ELF-1 (cell line): ENCODE measurements around the gene TPGS2.
A peak's percentile ranks its signal among the peaks of the same experiment; 100 is the strongest.
"Not testable (repeated sequence)": the region's sequence is repeated elsewhere in the genome, so short reads cannot be mapped to it uniquely, and the experiment has no call there.

Experiments used
- DNase-seq: peaks from one replicate; pipeline ENCODE4 v3.0.0-alpha.2; 2016; ENCODE audit warnings: low read depth, low spot score

TPGS2 gene

DNA sequence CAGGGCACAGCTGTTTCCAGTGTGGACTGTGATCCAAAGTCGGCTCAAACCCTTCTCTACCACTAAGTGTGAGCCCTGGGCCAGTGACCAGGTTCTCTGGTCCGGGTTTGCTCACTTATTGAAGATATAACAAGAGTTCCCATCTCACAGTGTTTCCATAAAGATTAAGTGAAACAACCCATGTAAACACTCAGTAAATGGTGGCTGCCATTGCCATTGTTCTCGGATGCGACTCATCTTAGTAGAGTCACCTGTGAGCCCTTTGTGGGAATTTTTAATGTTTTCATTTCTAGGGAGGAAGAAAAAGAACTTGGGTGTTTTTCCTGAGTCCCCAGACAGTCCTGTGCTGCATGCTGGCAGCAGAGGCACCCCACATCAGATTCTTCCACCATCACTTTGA is 53.4 kb downstream of the TPGS2 start:
- DNase-seq = no peak

DNA sequence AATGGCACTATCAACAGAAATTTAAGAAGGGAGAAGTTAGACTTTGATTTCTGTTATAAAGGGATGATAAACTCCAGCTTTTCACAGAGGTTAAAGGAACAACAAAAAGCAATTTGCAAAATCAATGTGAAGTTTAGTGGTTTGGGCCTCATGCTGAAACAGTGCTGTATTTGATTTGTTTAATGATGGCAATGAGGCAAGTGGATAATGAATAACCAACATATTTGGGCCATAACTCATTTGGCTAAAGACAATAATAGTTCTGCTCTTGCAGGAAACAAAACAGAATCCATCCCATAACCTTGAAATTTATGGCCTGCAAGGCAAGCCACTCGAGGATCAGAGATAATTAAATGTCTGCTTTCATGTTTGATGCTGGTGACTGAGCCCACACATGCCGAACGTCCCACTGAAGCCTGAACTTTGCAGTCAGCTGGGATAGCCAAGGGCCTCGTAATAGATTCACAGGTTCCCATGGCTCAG is 56.5 kb downstream of the TPGS2 start:
- DNase-seq = no peak

DNA sequence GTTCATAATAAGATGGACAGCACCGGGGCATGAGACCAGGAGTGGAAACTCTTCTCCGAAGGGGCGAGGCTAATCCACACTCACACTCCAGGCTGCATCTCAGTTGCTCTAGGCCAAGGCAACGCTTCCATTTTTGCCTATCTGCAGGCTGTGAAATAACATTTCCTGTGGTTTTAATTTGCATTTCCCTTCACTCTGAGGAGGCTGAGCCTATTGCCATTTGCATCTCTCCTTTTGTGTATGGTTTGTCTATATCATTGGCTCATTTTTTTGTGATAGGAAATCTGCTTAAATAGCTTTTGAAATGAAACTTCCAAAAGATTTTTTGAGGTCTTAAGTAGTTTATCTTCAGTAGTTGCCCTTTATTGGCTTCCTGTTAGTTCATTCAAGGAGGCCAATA is 57.6 kb downstream of the TPGS2 start:
- no peak for DNase-seq

DNA sequence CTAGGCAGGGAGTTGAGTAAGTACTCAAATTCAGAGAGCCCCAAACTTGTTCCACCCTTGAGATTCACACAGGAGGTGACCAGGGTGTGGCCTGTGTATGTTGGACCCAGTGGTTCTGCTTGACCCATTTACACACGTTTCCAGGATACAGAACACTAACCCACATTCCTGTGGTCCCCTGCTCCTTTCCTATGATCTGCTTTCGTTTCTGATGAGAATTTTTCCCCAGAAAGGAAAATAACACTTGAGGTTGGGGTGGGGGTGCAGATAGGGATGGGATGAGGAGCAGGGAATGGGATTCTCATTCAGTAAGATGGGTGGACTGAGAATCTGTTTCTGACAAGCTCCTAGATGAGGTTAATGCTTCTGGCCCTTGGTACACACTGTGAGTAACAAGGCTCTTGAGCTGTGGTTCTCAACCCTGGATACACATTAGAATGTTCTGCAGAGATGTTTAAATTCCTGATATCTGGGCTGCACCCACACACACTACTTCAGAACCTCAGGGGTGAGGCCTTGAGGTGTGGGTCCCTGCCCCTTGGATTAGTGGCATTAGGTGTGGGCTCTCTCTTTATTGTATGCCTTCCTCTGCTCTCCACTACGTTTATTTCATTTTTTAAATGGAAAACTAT is 58.4 kb downstream of the TPGS2 start:
- no peak for DNase-seq

GRCh38 chr18:36769611-36770314 is 59.0 kb downstream of the TPGS2 start:
- peak; percentile 53 for DNase-seq

- no peak for DNase-seq
These were observed 59.6 kb downstream of the TPGS2 start for GRCh38 chr18:36769172-36769571.

- no peak for DNase-seq
These were observed 62.0 kb downstream of the TPGS2 start for GRCh38 chr18:36766836-36767235.

GRCh38 chr18:36762965-36763364 is 65.8 kb downstream of the TPGS2 start:
- DNase-seq = not testable (repeated sequence)

DNA sequence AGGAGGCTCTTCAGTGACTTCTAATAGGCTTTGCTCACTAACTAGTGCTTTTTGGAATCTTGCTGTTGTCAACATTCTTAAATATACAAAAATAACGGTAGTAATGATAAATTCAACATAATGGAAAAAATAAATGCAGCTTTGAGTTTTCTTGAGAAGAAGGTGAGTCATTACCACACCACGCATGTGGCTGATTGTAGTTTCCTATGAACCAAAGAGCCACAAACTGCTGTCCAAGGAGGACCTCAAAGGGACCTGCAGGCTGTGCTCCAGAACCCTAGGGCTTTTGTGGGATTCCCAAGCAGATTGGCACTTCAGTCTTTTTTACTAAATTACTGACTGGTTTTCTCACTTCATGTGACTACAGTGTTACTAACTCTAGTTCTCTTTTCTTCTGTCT is 66.7 kb downstream of the TPGS2 start:
- DNase-seq = no peak

- DNase-seq = peak; percentile 39
These were observed 67.6 kb downstream of the TPGS2 start for GRCh38 chr18:36761186-36761698.

DNA sequence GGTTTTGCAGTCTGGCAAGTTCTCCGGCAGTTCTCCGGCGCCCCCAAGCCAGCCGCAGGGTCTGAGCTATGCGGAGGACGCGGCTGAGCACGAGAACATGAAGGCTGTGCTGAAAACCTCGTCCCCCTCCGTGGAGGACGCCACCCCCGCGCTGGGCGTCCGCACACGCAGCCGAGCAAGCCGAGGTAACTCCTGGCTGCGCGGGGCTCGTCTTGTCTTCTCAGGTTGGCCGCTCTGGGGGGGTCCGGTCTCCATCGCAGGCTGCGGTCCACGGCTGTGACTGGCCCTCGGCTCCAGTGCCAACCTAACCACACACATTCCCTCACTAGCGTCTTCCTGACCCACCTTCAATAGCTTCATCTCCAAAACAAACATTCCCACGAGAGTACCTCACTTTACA is 68.2 kb downstream of the TPGS2 start:
- no peak for DNase-seq

DNA sequence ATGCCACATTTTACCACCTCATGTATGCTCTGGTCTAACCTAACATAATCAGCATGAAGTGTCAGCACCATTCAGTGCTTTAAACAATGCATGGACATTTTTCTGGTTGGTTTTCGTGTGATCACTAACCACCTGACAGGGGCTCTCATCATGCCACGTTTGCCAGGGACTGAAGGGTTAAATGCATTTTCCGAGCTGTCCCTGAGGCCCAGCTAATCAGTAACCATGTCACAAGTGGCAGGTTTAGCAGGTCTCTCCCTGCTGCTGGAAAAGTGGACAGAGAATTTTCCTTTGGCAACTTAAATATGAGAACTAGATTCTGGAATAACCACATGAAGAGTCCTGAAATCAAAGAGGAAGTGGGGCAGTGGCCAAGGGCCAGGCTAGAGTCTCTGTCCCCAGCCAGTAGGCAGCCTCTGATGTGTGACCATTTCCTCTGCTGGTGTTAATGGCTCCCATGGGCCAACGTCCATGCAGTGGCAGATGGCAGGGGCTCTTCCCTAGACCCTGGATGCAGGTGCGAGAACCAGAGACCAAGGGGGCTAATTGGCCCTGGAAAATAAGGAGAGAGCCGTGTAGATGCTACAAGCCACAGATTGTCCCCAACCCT is 69.5 kb downstream of the TPGS2 start:
- no peak for DNase-seq

DNA sequence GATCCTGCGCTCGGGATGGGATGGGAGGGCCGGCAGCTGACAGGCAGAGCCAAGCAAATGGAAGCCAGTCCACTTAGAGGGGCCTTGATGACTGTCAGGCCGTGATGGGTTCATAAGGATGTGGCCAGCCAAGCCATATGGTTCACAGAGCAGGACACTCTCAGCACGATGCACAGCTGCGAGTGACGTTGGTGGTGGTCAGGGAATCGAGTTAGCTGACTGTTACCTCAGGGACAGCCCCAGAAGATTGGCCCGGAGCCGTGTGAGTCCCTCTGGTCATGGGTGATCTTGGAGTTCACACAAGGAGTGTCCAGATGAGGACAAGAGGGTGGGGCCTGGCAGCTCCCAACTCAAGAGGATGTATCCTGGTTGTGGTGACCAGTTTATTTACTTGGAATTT is 70.2 kb downstream of the TPGS2 start:
- DNase-seq = no peak

DNA sequence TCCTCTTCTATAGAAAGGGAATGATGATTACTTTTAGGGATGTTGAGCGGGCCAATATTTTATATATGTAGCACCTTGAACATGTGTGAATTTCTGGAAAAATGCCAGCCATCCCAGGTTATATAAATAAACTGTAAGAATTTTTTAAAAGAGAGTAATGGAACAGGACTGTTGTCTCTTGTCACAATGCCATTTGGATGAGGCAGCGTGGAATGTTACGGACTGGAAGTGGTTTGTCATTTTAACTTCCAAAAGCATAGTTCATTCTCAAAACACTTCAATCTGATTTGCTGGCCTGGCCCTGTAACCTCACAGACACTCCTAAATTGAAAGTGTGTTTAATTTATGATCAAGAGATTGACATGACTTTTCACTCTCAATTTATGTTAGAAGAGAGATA is 70.8 kb downstream of the TPGS2 start:
- no peak for DNase-seq

DNA sequence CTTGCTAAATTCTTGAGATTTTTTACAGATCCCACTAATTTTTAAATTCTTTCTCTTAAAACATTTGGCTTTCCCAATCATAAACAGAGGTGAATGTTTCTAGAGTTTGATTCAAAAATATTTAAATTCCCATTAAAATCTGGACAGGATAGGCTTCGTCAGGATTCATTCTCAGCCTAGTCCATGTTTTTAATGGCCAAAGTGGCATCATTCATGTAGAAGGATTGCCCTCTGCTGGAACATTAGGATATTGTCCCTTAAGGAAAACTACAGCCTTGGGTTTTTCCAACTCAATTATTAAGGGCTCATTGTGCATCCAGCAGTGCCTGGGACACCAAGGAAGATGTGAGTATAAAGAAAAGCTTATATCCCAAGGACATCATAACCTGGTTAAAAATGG is 71.7 kb downstream of the TPGS2 start:
- peak; percentile 23 for DNase-seq

DNA sequence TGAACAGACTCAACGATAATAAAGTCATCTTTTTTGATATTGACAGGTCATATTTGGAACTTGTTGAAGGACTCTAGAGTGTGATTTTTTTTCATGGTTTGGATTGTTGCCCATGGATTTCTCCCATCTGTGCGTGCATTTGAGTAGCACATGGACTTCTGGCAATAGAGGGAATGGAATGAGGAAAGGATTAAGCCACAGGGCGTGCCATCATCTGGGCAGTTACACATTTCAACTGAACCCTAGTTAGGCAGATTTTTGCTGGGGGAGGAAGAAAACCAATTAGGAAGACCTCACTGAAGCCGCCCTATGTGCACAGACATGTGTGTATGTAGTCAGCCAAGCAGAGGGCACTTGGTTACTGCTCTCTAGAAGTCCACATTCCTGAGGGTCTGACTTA is 72.6 kb downstream of the TPGS2 start:
- no peak for DNase-seq

GRCh38 chr18:36752929-36753865 is 75.6 kb downstream of the TPGS2 start:
- no peak for DNase-seq

- DNase-seq = no peak
These were observed 83.4 kb downstream of the TPGS2 start for GRCh38 chr18:36745219-36745975.

DNA sequence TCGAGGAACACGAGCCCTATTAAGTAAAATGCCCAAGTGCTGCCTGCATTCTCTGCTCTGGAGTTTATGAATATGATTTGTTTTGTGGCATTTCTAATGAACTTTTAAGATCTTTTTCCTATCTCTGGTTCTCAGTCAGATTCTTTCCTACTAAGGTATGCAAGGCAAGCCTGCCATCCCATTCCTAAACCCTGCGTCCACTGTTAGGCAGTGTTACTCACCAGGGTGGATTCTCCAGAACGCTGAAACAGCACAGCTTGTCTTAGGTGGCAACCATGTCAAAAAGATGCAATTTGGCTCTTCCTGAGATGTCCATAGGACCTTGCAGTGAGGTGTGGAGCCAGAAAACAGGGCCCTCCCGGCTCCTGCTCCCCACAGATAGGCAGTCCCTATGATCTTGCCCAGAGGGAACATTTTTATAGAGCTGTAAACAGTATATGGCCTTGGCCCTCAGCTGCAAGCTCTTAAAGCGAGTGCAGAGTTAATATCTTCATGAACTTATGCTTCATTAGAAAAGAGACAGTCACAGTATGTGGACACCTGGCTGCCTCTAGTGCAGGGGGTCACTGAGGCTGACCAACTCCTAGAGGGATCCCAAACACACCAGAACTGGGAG is 84.4 kb downstream of the TPGS2 start:
- DNase-seq = no peak
